GM21717 (cell line): Measurements from ENCODE around the gene ZNF787.
A peak's percentile ranks its signal among the peaks of the same experiment; 100 is the strongest.

Experiments
- ATAC-seq: cut with Tn5 transposase; IDR thresholded peaks from one replicate; pipeline ENCODE4 v1.9.1; 2021; ENCODE audit warnings: mild to moderate bottlenecking, moderate library complexity; ENCODE audit not compliant: unreplicated experiment

The ZNF787 gene

GRCh38 chr19:56144831-56145230 lies 23.7 kb upstream of the ZNF787 start:
- no peak for ATAC-seq

- no peak for ATAC-seq
Observed at GRCh38 chr19:56144376-56144775, 23.3 kb upstream of the ZNF787 start.

DNA sequence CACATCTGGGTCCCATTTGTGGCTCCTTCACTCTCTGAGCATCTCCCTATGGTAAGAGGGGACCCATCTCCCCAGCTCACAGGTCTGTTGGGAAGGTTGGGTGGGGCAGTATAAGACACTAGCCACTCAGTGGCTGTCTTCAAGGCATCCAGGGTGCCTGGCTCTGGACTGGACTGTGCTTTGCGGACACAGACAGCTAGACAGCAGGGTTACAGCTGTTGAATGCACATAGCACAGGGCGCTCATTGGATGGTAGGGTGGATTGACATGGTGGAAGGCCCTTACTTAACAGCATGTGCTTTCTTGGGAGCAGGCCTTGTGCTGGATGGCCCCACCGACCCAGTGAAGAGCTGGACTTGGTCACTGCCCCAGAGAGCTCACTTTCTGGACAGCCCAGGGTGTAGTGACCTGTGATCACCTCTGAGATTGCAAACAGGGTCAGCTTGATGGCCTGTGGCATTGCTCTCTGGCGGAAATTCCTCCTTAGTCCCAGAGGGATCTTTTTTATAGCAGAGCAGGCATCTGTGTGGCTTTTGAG lies 21.9 kb upstream of the ZNF787 start:
- no peak for ATAC-seq

DNA sequence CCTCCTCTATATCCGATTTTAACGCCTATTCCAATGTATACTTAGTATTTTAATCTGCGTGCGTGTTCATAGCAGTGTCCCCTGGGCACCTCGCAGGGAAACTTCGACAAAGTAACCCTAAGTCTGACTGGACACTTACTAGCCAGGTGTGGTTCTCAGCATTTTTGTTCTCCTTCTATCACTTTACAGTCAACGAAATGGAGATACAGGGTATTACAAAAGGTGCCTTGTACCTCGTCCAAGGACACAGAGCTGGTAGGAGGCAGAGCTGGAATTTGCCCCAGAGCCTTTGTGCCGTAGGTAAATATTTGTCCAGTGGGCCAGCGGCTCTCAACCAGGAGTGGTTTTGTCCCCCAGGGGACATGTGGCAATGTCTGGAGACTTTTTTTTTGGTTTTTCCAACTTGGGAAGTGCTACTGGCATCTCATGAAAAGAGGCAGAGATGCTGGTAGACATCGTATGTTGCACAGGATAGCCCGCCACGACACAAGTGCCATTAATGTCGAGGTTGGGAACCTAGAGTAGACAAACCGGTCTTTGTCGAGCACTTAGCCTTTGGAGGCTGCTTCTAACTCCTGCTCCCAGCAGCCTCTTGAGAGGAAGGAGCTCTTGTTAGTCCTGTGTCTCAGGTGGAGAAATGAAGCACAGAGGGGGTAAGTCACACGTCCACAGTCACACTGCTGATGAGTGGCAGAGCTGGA lies 21.1 kb upstream of the ZNF787 start:
- no peak for ATAC-seq

- ATAC-seq = no peak
Observed at GRCh38 chr19:56141417-56141993, 20.4 kb upstream of the ZNF787 start.

GRCh38 chr19:56140583-56141416 lies 19.7 kb upstream of the ZNF787 start, which contains the start of gene ZNF444:
TSS of gene ZNF444 (plus strand) at chr19:56141287. CDS start at chr19:56146912, 5,625 bp downstream.
- peak; percentile 84 for ATAC-seq

GRCh38 chr19:56139847-56140582 lies 18.9 kb upstream of the ZNF787 start:
- peak; percentile 6 for ATAC-seq

DNA sequence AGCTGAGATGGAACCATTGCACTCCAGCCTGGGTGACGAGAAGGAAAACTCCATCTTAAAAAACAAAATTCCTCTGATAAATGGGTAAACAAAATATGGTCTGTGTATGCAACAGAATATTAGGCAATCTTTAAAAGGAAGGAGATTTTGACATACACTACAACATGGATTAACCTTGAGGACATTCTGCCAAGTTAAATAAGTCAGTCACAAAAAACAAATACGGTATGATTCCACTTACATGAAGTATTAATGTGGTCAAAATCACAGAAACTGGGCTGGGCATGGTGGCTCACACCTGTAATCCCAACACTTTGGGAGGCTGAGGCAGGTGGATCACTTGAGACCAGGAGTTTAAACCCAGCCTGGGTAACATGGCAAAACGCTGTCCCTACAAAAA lies 17.0 kb upstream of the ZNF787 start:
- ATAC-seq = no peak

GRCh38 chr19:56137405-56137804 lies 16.3 kb upstream of the ZNF787 start:
- no peak for ATAC-seq

DNA sequence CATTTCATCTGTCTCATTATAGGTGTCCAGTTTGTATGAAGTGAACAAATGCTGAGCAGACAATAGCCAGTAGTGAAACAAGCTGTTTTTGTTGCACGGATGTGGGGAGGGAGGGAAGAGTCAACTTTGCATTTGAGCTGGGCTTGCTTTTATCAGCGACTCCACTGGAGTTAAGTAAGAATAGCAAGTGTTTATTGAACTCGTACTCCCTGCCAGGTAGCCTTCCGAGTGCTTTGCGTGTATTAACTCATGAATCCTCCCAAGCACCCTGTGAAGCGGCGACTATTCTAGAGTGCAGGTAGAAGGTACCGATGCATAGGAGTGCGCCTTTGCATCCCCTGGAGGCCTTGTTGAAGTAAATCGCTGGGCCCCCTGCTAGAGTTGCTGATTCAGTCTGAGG lies 15.3 kb upstream of the ZNF787 start:
- no peak for ATAC-seq

GRCh38 chr19:56134654-56134921 lies 13.5 kb upstream of the ZNF787 start:
- ATAC-seq = no peak

- ATAC-seq = no peak
Observed at GRCh38 chr19:56133858-56134653, 13.0 kb upstream of the ZNF787 start.

- no peak for ATAC-seq
Observed at GRCh38 chr19:56132316-56132822, 11.3 kb upstream of the ZNF787 start.

DNA sequence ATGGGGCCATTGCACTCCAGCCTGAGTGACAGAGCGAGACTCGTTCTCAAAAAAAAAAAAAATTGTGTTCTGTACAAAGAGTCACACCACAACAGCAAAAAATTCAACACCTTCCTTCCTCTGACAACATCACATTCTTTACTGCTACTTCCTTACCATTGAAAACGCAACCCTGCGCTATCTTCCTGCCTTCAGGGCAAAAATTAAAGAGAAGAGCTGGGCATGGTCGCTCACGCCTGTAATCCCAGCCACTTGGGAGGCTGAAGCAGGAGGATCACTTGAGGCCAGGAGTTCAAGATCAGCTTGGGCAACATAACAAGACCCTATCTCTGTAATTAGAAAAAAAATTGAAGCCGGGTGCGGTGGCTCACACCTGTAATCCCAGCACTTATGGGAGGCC lies 10.6 kb upstream of the ZNF787 start:
- no peak for ATAC-seq

DNA sequence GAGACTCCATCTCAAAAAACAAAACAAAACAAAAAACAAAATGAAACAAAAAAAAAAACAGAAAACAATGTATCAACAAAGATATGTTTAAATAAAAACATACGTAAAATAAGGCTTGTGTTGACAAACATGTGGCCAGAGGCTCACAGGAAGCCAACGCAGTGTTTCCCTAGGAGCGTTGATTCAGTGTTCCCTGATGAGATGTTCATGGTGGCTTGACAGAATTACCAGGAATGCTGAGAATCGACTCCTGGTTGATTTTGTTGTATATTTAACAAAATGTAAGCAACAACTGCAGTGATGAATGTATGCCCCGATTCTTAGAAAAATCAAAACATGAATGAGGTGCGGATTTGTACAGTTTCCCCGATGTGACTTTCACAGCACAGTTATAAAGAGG lies 8.9 kb upstream of the ZNF787 start:
- no peak for ATAC-seq

GRCh38 chr19:56126983-56127780 lies 6.1 kb upstream of the ZNF787 start:
- ATAC-seq = no peak

GRCh38 chr19:56125806-56126590 lies 4.9 kb upstream of the ZNF787 start:
- ATAC-seq = no peak

- ATAC-seq = no peak
Observed at GRCh38 chr19:56124578-56124977, 3.5 kb upstream of the ZNF787 start.
